KMS-11 (cell line): Measurements from ENCODE around the gene KDM6B.

Experiments used
- H2AFZ ChIP-seq: fragments of 200-600 bp; sonication (generic); 2 replicates; pipeline ENCODE4 v1.6.1; 2016; ENCODE audit warnings: antibody characterized with exemption, mixed run types, low read depth
- H3K27ac ChIP-seq: fragments of 200-600 bp; sonication (generic); 2 replicates; pipeline ENCODE4 v1.6.1; 2016; ENCODE audit warnings: mild to moderate bottlenecking, mixed run types
- H3K27me3 ChIP-seq: fragments of 200-600 bp; sonication (generic); 2 replicates; pipeline ENCODE4 v1.6.1; 2017; ENCODE audit warnings: mild to moderate bottlenecking, low read depth, mixed run types, moderate library complexity; ENCODE audit not compliant: insufficient read depth
- H3K36me3 ChIP-seq: fragments of 200-600 bp; sonication (generic); 2 replicates; pipeline ENCODE4 v1.6.1; 2017; ENCODE audit warnings: mild to moderate bottlenecking, mixed run types; ENCODE audit not compliant: insufficient read depth
- H3K4me1 ChIP-seq: fragments of 200-600 bp; sonication (generic); 2 replicates; pipeline ENCODE4 v1.6.1; 2016; ENCODE audit warnings: mild to moderate bottlenecking, low read depth, mixed run types; ENCODE audit not compliant: poor library complexity, severe bottlenecking
- H3K4me2 ChIP-seq: fragments of 200-600 bp; sonication (generic); 2 replicates; pipeline ENCODE4 v1.7.0; 2016; ENCODE audit warnings: mild to moderate bottlenecking, mixed run types
- H3K4me3 ChIP-seq: fragments of 200-600 bp; sonication (generic); IDR thresholded peaks from 2 replicates; pipeline ENCODE4 v1.6.1; 2017; ENCODE audit warnings: low read depth, low read length, mixed read lengths; ENCODE audit not compliant: insufficient read depth
- H3K79me2 ChIP-seq: fragments of 200-600 bp; sonication (generic); 2 replicates; pipeline ENCODE4 v1.6.1; 2016; ENCODE audit warnings: low read depth, mixed run types; ENCODE audit not compliant: insufficient read depth
- H3K9ac ChIP-seq: fragments of 200-600 bp; sonication (generic); 2 replicates; pipeline ENCODE4 v1.6.1; 2016; ENCODE audit warnings: mild to moderate bottlenecking, mixed run types
- H4K20me1 ChIP-seq: fragments of 200-600 bp; sonication (generic); 2 replicates; pipeline ENCODE4 v1.6.1; 2016; ENCODE audit warnings: mild to moderate bottlenecking, mixed run types; ENCODE audit not compliant: insufficient read depth
- CTCF ChIP-seq: fragments of 200-600 bp; sonication (generic); conservative IDR thresholded peaks from 2 replicates; pipeline ENCODE4 v1.6.1; 2017; ENCODE audit warnings: low read depth, mild to moderate bottlenecking, antibody characterized with exemption, low read length, moderate library complexity, mixed read lengths

Gene KDM6B

GRCh38 chr17:7842380-7843256 lies 8.6 kb downstream of the KDM6B start:
- no peak for TF ChIP-seq CTCF
- Histone ChIP-seq H3K4me1 (peaks cover 5% of the 10 kb centered on the region), H3K4me3 (no peak overlapping the region), H2AFZ (no peak overlapping the region), H4K20me1 (no peaks in the 10 kb centered on the region), H3K27me3 (no peaks in the 10 kb centered on the region), H3K4me2 (0 out of 2 replicates have a peak overlapping the region, but pooled peaks have one; percentile 6), H3K9ac (peak overlapping the region; percentile 51; the same call in 1 of the 2 replicates), H3K79me2 (no peaks in the 10 kb centered on the region), H3K36me3 (no peaks in the 10 kb centered on the region), H3K27ac (peak overlapping the region; percentile 59)

GRCh38 chr17:7843257-7843535 lies 9.2 kb downstream of the KDM6B start:
- H3K36me3 ChIP-seq = no peaks in the 10 kb centered on the region
- no peaks in the 10 kb centered on the region for H3K79me2 ChIP-seq
- peak overlapping the region; percentile 59 for H3K27ac ChIP-seq
- no peaks in the 10 kb centered on the region for H4K20me1 ChIP-seq
- no peaks in the 10 kb centered on the region for H3K27me3 ChIP-seq
- H2AFZ ChIP-seq = no peak overlapping the region
- no peak for TF ChIP-seq CTCF
- peak overlapping the region; percentile 51; the same call in 1 of the 2 replicates for H3K9ac ChIP-seq
- H3K4me3 ChIP-seq = no peak overlapping the region
- peaks cover 4% of the 10 kb centered on the region for H3K4me1 ChIP-seq
- peak overlapping the region; percentile 6; the same call in 1 of the 2 replicates for H3K4me2 ChIP-seq

- Histone ChIP-seq H4K20me1 (no peaks in the 10 kb centered on the region), H2AFZ (no peak overlapping the region), H3K27me3 (no peaks in the 10 kb centered on the region), H3K4me1 (peaks cover 2% of the 10 kb centered on the region), H3K4me2 (peak overlapping the region; percentile 17; the same call in 1 of the 2 replicates), H3K4me3 (no peak overlapping the region), H3K36me3 (no peaks in the 10 kb centered on the region), H3K79me2 (no peaks in the 10 kb centered on the region), H3K9ac (peak overlapping the region; percentile 69), H3K27ac (peak overlapping the region; percentile 79)
- TF ChIP-seq CTCF = no peak
Observed at GRCh38 chr17:7843536-7844291, 9.7 kb downstream of the KDM6B start.

- Histone ChIP-seq H3K79me2 (no peaks in the 10 kb centered on the region), H3K9ac (peak overlapping the region; percentile 69), H3K4me1 (no peaks in the 10 kb centered on the region), H2AFZ (no peak overlapping the region), H3K27ac (peak overlapping the region; percentile 79), H3K27me3 (no peaks in the 10 kb centered on the region), H3K36me3 (no peaks in the 10 kb centered on the region), H4K20me1 (no peaks in the 10 kb centered on the region), H3K4me3 (no peak overlapping the region), H3K4me2 (0 out of 2 replicates have a peak overlapping the region, but pooled peaks have one; percentile 17)
- no peak for TF ChIP-seq CTCF
Observed at GRCh38 chr17:7844292-7845154, 10.5 kb downstream of the KDM6B start.
